GM19099 (cell line): ENCODE results near the gene IQCK.

Source experiments
- POLR2A ChIP-seq: IDR thresholded peaks from 3 replicates; pipeline ENCODE4 v1.6.1; 2011; ENCODE audit warnings: low read depth; ENCODE audit not compliant: insufficient read length; ENCODE audit errors: extremely low read depth

IQCK gene

DNA sequence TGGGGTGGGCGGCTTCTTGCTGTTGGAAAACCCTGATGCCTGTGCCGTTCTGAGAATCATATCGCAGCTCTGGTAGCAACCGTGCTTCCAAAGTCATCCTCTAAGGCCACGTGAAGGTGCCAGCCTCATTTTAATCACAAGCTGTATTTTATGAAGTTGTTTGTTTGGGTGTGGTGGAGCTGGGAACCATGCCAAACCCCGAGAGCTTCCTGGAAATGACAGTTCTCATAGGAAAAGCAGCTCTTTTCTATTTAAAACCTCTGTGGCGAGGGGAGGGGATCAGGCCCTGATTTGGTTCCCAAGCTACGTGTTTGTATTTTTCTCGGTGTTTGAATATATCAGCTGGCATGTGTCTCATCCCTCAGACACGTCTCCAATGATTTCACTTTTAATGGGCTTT, 21.7 kb upstream of the IQCK start:
- TF ChIP-seq POLR2A: no peak

GRCh38 chr16:19696961-19697360, 21.1 kb upstream of the IQCK start:
- no peak for TF ChIP-seq POLR2A

DNA sequence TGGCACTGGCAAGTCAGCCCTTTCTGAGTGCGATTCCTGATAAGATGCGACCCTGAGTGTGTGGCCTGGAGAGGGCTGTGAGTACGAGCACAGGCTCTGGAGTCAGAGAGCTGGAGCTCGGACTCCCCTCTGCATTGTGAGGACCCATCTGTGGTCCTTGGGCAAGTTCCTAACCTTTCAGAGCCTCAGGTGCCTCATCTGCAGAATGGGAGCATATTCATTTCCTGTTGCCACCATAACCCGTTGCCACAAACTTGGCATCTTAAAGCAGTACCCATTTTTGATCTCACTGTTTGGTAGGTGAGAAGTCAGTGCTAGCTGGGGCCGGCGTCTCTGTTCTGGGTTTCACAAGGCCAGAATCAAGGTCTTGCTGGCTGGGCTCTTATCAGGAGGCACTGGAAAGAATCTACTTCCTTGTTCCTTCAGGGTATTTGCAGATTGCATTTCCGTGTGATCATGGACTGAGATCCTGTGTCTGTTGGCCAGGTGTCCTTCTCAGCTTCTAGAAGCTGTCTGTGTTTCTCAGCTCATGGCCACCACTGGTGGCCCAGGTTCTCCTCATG, 20.2 kb upstream of the IQCK start:
- no peak for TF ChIP-seq POLR2A

DNA sequence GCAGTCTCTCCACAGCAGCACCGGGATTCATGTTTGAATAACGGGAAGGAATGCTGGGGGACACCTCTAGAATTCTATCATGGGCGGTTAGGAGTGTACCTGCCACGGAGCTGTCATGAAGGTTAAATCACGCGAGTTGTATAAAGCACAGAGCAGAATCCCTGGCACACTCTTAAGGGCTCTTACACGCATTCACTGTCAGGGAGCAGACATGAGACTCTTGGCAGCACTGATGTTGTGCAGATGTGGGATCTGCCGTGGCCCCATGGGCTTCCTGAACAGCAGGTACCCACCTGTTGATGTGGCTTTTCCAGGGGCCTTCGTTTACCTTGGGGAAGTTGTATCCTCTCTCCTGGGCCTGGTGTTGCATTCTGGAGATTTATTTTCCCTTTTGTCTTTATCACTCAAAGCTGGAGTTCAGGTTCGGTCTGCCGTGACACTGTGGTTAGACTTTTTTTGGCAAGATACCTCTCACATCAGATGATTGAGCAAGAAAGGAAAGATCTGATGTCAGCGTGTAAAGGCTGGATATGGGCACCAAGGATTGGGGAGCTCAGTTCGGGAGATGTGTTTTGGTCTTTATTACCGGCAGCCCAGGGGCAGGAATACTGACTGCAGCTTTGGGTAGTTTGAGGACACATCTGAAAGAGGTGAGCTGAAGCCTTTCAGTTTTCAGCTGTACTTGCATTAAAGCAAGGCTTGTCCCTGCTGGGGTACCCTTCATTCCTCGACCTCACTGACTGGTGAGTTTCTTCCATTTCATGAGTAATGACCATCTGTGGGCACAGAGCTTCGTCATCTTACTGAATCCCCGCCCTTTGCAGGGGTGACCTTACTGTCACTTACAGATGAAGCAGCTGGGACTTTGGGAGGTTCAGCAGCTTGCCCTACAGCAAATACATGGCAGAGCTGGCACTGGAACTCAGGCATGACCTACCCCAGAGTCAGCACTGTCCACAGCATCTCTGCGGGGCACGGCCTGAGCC, 19.3 kb upstream of the IQCK start:
- TF ChIP-seq POLR2A: no peak

DNA sequence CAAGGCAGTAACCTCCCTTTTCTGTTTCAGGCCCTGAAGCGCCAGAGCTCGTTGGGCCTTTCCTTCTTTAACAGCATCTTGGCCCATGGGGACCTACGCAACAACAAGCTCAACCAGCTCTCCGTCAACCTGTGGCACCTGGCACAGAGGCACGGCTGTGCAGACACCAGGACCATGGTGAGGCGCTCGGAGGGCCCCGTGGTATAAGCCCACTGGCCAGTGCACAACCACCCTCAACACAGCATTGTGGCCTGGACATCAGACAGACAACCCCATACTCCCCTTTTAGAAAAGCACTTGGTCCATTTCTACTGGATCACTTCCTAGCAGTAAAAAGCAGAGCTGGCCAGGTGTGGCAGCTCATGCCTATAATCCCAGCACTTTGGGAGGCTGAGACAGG, 18.6 kb upstream of the IQCK start:
- TF ChIP-seq POLR2A: no peak

- TF ChIP-seq POLR2A: no peak
Measured at GRCh38 chr16:19700319-19700781, 17.7 kb upstream of the IQCK start.

GRCh38 chr16:19701091-19701490, 17.0 kb upstream of the IQCK start:
- no peak for TF ChIP-seq POLR2A

- TF ChIP-seq POLR2A: no peak
Measured at GRCh38 chr16:19703172-19703889, 14.7 kb upstream of the IQCK start.

- no peak for TF ChIP-seq POLR2A
Measured at GRCh38 chr16:19704321-19705145, 13.5 kb upstream of the IQCK start.

DNA sequence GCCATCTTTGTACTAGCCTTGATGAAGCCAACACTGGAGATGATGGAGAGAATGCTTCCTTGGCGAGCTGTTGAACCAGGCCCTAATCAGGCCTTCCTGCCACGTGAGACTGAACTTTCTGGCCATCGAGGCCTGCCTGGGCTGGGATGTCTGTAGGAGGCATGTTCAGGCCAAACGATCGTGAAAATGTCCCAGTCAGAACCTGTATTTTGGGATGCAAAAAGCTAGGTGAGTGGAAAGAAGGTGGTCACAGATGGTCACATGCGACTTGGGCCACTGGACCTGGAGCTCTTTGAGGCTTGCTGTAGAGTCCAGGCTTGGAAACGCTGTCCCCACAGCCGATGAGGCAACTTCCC, 12.9 kb upstream of the IQCK start:
- no peak for TF ChIP-seq POLR2A

- no peak for TF ChIP-seq POLR2A
Measured at GRCh38 chr16:19705843-19706242, 12.2 kb upstream of the IQCK start.

DNA sequence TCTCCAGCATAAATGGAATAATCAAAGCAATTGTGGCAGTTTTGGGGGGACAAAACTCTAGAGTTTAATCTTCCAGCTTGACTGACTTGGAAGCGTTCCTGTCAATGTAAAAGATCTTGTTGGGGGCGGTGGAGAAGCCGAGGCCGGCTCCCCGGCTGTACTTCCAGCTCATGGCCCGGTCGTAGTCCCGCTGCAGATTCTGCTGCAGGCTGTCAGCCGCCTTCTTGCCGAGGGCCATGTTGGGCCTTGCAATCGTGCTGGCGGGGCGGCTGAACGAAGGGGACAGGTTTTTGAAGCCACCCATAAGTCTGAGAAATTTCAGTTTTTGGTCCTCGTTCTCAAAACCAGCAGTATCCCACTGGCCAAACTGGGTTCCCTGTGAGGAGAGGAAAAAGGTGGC, 11.2 kb upstream of the IQCK start:
- no peak for TF ChIP-seq POLR2A

DNA sequence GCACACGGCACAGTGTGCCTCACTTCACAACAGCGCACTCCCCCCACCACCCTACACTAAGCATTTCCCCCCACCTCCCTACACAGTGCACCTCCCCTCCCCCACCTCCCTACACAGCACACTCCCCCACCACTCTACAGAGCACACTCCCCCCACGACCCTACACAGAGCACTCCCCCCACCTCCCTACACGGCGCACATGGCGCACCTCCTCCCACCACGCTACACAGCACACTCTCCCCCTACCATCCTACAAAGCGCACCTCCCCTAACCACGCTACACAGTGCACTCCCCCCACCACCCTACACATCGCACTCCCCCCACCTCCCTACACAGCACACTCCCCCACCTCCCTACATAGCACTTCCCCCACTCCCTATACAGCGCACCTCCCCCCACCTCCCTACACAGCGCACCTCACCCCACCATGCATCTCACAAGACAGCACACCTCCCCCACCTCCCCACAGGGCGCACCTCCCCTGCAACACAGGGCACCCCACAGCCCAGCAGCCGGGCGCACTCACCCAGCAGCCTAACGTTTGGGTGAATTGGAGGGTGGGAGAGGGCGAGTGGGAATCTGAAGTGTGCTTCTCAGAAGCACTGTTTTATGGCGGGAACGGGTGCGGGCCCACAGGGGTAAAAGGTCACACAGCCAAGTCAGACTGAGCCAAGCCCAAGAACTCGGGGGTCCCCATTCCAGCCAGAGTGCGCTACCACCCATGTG, 10.3 kb upstream of the IQCK start:
- no peak for TF ChIP-seq POLR2A

DNA sequence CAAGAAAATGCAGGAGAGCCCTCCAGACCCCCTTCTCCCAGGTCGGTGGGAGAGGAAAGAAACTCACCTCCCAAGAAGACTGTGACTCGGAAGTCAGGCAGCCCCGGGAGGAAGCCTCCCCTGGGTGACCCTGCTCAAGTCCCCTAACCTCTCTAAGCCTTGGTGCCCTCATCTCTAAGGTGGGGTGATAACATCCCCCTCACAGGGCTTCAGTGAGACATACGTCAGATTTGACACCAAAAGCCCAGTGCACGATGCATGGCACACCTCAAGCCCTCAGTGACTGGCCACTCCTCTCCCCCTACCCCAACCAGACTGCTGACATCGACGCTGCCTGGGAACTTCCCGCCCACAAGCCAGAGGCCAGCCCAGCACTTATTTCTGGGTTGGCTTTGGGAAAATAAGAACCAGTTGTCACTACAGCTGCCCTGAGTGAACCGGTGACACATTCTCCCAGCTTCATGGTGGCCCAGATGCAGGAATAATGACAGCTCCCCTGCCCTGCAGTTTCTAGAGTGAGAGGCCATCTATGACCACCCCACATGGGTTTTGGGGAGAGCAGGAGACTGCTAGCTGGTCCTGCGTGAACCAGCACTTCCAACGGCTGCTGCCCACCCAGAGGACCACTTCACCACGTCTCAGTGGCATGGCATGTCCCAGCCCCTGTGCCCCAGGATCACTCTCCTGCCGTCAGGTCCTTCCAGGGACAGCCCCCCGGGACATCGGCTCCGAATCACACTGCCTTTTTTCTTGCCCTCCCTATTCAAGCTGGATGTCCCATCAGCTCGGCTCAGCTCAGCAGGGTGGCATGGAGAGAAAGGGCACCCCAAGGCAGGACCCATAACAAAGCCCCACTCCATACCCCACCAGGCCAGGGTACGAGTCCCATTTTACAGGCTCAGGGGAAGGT, 9.5 kb upstream of the IQCK start:
- TF ChIP-seq POLR2A: no peak
